Iris pigment epithelial cell (primary cell): Measurements from ENCODE around the gene ADGRL2.

Experiments
- DNase-seq: peaks from one replicate; pipeline ENCODE4 v3.0.0-alpha.2; 2011; ENCODE audit warnings: low read depth

Gene ADGRL2

GRCh38 chr1:81800695-81801650 lies at the start of gene ADGRL2:
ADGRL2 (plus strand) TSS chr1:81800934; CDS start chr1:81836985, 36,051 bp downstream.
- peak; percentile 95 for DNase-seq

- no peak for DNase-seq
These were observed 47.9 kb upstream of the ADGRL2 start for GRCh38 chr1:81752840-81753239.

- no peak for DNase-seq
These were observed 46.3 kb upstream of the ADGRL2 start for GRCh38 chr1:81754424-81754823.

GRCh38 chr1:81756872-81757271 lies 43.9 kb upstream of the ADGRL2 start:
- DNase-seq, result peak; percentile 8

GRCh38 chr1:81757398-81758020 lies 43.2 kb upstream of the ADGRL2 start:
- DNase-seq, result no peak

GRCh38 chr1:81758181-81758580 lies 42.6 kb upstream of the ADGRL2 start:
- no peak for DNase-seq

GRCh38 chr1:81760477-81761097 lies 40.1 kb upstream of the ADGRL2 start:
- peak; percentile 28 for DNase-seq

GRCh38 chr1:81775510-81775909 lies 25.2 kb upstream of the ADGRL2 start:
- DNase-seq, result no peak

- DNase-seq, result no peak
These were observed 19.9 kb upstream of the ADGRL2 start for GRCh38 chr1:81780705-81781454.

GRCh38 chr1:81781749-81782148 lies 19.0 kb upstream of the ADGRL2 start:
- no peak for DNase-seq

- no peak for DNase-seq
These were observed 8.6 kb upstream of the ADGRL2 start for GRCh38 chr1:81792184-81792583.

- no peak for DNase-seq
These were observed 3.0 kb upstream of the ADGRL2 start for GRCh38 chr1:81797701-81798100.

GRCh38 chr1:81799939-81800694 lies 617 bp upstream of the ADGRL2 start:
- DNase-seq, result peak; percentile 69

GRCh38 chr1:81801651-81802456 lies 1.1 kb downstream of the ADGRL2 start:
- peak; percentile 74 for DNase-seq

GRCh38 chr1:81802457-81802706 lies 1.6 kb downstream of the ADGRL2 start:
- DNase-seq, result no peak

GRCh38 chr1:81802707-81803430 lies 2.1 kb downstream of the ADGRL2 start:
- DNase-seq, result peak; percentile 61

GRCh38 chr1:81803431-81804110 lies 2.8 kb downstream of the ADGRL2 start:
- DNase-seq, result peak; percentile 22

- DNase-seq, result no peak
These were observed 3.6 kb downstream of the ADGRL2 start for GRCh38 chr1:81804312-81804711.
